GM19240 (cell line): ENCODE data around the gene GPR179.

Experiments used
- DNase-seq: peaks from one replicate; pipeline ENCODE4 v3.0.0; 2011; ENCODE audit warnings: low spot score; ENCODE audit not compliant: insufficient read length

The GPR179 gene, protein sequence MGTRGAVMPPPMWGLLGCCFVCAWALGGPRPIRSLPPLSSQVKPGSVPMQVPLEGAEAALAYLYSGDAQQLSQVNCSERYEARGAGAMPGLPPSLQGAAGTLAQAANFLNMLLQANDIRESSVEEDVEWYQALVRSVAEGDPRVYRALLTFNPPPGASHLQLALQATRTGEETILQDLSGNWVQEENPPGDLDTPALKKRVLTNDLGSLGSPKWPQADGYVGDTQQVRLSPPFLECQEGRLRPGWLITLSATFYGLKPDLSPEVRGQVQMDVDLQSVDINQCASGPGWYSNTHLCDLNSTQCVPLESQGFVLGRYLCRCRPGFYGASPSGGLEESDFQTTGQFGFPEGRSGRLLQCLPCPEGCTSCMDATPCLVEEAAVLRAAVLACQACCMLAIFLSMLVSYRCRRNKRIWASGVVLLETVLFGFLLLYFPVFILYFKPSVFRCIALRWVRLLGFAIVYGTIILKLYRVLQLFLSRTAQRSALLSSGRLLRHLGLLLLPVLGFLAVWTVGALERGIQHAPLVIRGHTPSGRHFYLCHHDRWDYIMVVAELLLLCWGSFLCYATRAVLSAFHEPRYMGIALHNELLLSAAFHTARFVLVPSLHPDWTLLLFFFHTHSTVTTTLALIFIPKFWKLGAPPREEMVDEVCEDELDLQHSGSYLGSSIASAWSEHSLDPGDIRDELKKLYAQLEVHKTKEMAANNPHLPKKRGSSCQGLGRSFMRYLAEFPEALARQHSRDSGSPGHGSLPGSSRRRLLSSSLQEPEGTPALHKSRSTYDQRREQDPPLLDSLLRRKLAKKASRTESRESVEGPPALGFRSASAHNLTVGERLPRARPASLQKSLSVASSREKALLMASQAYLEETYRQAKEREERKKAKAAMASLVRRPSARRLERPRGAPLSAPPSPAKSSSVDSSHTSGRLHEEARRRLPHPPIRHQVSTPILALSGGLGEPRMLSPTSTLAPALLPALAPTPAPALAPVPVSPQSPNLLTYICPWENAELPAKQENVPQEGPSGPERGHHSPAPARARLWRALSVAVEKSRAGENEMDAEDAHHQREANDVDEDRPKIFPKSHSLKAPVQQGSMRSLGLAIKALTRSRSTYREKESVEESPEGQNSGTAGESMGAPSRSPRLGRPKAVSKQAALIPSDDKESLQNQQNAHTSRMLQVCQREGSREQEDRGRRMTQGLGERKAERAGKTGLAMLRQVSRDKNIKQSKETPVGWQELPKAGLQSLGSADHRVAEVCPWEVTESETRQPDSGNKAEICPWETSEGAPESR (N-terminal part only)

GRCh38 chr17:38343608-38344419, at the start of gene GPR179:
Gene GPR179 (minus strand): TSS chr17:38343956. CDS start chr17:38343789, 167 bp downstream.
- no peak for DNase-seq

GRCh38 chr17:38379448-38379847, 35.7 kb upstream of the GPR179 start:
- no peak for DNase-seq

GRCh38 chr17:38369124-38369886, 25.5 kb upstream of the GPR179 start:
- DNase-seq, result no peak

- DNase-seq, result no peak
These were observed 21.0 kb upstream of the GPR179 start for GRCh38 chr17:38364741-38365140.

GRCh38 chr17:38363016-38363415, 19.3 kb upstream of the GPR179 start:
- DNase-seq, result no peak

DNA sequence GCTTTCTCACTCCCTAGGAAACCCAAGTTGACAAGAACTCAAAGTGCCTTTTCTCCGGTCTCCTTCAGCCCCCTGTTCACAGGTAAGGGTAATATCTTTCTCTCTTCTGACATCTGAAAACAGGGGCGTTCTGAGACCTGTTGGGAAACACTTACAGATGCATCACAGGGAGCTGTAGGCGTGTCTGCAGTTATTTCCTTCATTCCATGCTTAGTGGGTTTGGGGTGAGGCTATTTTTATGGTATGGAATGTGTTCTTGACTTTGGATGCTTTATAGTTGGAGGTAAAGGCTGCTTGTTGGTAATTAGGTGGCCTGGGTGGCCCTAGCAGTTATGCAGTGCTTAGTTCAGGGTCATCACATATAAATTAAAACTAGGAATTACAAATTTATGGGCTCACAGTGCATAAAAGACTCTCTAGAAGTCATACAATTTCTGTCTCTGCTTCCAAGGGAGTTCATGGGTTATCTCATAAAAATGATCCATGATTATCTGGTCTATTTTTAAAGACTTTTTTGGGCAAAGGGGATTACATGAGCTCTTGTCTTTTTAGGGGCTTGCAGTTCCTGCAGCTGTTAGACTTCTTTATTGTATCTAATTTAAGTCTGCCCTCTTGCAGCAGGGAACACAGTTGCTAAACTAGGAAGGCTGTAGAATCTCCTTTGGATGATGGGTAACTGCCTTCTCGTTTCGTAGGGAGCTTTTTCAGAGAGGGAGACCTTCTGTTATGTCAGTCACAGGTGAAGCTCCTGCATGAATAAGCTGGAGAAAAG, 18.1 kb upstream of the GPR179 start:
- no peak for DNase-seq

DNA sequence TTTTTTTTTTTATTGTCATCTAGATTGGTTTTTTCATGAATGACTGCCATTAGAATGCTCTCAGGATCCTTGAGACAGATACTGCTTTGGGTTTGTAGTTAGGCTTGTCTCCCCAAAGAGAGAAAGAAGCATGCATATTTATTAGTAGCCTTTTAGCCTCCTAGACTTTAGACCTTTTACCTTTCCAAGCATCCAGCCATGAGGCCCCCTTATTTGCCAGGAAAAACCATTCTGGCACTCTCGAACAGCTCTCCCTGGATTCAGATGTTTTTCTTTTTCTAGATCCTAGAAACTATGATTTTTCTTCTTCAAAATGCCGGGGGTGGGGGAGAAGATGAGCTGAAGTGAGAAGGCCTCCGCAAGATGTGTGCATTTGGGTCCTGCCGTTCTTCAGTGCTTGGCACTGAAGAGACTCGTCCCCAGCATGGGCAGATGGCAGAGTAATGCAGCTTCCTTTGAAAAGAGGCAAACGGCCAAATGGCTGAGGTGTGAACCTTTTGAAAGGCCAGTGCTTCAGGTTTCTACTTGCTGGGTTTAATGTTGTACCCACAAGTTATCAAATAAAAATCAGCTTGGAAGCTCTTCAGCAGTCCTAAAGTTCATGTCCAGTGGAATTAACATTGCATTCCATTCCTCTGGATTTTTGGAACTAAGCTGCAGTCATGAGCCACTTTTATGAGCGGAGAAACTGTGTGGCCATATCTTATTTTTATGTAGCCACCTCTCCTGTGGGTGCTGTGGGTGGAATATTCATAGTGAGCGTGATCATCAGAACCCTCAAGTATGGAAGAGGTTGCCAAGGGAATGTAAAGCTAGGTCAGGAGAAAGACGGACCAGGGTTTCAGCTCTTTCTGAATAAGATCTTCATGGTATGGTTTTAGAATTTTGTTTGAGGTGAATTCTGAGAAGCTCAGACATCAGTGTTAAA, 15.1 kb upstream of the GPR179 start:
- DNase-seq, result no peak

DNA sequence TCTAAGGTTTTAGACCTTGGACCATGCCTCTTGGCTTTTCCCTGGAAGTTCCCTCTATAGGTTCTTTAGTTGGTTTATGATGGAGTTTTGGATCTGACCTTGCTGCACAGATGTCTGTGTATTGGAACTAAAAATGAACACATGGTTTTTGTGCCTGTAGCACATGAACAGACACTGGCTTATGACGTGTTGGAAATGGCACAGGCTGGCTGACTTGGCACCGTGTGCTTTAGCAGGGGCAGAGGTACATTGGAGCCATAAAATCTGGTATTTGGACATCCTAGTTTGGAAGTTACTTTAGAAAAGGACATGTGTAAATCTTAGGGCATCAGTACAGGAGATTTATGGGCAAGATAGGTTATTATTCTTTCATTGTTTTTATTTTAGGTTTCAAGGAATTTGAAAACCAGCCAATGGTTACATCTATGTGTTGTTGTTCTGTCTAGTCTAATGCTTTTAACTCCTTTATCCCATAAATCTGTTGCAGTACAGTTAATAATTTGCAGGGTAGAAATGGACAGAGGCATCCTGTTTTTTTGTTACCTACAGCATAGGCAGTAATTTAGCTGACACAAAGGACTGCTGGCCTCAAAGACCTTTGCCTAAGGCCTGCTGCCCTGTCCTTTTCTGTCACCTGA, 13.8 kb upstream of the GPR179 start:
- DNase-seq, result no peak

DNA sequence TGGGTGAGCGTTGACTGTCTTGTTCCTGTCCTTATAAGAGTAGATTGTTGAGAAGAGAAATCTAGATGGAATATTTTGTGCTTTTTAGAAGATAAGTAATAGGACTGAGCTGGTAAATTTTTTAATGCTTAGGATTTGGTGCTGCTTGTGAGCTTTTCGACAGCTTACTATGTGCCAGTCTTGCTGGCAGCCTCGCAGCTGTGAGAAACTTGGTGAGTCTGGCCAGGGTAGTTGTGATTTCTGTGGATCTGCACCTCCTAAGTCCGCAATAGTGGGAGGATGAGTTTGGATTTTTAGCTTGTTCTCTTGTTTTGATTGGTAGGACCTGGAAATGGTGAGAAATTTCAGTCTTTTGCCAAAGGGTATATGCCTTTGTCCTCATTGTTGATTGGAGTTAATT, 11.5 kb upstream of the GPR179 start:
- DNase-seq, result no peak

DNA sequence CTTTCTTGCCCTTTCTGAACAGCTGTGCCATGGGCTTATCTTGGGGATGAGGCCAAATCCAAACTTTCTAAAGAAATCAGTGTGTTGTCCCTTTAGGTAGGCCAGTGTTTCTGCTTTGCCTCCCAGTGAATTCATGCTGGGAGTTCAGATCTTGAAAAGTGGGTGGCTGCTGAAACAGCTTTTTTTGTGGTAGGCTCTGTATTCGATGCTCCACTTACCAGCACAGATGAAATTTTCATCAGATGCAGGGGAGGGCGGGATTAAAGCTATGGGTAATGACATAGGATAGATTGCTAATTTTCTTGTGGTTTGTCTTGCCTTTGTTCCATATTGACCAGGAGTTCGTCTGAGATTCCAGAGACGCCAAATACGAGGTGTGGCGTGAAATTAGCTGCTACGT, 10.7 kb upstream of the GPR179 start:
- no peak for DNase-seq

- DNase-seq, result no peak
These were observed 9.9 kb upstream of the GPR179 start for GRCh38 chr17:38353668-38354067.

DNA sequence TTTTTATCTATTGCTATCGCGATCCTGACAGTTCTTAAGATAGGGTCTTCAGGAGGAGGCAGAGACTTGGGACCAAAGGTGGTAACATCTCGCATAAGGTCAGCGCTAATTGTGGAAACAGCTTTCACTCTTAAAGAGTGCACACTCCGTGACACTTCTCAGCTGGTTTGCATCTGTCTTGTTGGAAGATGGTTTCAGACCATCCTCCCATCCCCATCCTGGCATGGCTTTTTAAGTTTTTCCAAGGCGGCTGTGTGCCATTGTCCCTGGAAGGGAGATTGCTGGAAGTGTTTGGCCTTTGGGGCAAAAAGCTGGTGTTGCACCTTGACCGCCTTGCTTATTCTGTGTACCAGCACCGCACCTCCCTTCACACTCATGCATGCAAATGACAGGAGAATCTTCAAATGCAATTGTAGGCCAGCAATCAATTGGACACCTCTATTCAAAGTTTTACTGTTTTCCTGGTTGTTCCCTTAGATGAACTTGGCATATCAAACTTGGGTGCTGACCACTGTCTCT, 9.4 kb upstream of the GPR179 start:
- DNase-seq, result no peak

DNA sequence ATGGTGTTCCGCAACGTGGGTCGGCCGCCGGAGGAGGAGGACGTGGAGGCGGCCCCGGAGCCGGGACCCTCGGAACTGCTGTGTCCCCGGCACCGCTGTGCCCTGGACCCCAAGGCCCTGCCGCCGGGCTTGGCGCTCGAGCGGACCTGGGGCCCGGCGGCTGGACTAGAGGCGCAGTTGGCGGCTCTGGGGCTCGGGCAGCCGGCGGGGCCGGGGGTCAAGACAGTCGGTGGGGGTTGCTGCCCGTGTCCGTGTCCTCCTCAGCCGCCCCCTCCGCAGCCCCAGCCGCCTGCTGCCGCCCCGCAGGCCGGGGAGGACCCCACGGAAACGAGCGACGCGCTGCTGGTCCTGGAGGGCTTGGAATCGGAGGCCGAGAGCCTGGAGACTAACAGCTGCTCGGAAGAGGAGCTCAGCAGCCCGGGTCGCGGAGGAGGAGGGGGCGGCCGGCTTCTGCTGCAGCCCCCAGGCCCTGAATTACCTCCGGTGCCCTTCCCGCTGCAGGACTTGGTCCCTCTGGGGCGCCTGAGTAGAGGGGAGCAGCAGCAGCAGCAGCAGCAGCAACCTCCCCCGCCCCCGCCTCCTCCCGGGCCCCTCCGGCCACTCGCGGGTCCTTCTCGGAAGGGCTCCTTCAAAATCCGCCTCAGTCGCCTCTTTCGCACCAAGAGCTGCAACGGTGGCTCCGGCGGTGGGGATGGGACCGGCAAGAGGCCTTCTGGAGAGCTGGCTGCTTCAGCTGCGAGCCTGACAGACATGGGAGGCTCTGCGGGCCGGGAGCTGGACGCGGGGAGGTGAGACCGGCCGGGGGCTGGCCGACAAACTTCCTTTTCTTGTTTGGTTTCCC, 8.7 kb upstream of the GPR179 start:
- no peak for DNase-seq

DNA sequence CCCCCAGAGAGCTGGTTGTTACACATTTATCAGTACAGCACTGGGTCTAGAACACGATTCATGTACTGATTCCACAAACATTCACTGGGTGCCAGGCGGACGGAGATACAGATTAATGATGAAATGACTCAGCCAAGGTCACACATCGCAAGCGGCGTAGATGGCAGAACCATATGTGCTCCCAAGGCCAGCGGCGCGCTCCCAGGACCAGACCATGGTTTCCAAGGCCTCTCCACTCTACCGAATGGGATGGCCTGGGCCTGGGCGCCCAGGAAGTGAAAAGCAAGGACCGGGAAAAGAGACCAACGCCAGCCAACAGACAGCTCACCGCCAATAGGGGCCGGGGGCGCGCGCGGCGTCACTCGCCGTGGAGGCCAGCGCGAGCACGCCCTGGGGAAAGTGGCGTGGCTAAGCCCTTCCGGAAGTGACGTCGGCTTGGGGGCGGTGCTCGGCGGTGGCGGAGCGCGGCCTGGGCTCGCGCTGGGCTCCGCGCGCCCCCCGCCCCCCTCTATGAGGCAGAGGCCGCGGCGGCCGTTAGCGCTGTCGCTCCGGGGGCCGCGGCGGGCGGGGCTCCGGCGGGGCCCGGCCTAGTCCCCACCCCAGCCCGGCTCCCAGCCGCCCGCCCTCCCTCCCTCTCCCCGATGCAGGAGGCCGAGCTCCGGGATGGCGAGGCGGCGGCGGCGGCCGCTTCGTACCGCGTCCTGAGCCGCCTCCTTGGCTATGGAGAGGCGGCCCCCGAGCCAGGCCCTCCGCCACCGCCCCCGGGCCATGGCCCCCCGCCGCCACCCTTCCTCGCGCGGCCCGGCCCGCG, 7.9 kb upstream of the GPR179 start, which contains the start of gene SOCS7:
Gene SOCS7 (plus strand): TSS at position 433 of the 811 bp plus-strand sequence. CDS start 209 bp downstream, at position 642.
- peak; percentile 76 for DNase-seq

DNA sequence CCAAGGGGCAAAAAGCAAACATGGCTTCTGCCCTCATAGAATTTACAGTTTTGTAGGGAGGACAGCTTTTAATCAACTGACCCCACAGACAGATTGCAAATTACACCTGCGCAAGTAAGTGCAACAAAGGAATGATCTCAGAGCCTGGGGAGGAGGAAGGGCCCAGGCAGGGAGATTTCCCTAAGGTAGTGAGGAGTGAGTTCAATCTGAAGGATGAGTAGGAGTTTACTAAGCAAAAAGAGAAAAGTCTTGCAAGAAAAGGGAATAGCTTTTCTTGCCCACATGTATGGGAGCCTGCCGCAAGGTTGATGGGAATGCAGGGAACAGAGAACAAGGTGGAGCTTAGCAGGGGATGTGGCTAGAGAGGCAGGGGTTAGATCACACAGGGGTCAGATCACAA, 6.3 kb upstream of the GPR179 start:
- DNase-seq, result no peak
